Stimulated activated CD4-positive, alpha-beta T cell treated with anti-CD3 and anti-CD28 coated beads, TNF-alpha, amount 100 ng/mL, for 4 hours (primary cell): ENCODE results near the gene COL2A1.

ENCODE experiments used
- DNase-seq, 3 experiments: peaks; one replicate each; pipeline ENCODE4 v3.0.0-alpha.2; 2020; ENCODE audit warnings: low read depth in 3 of 3

COL2A1 gene

GRCh38 chr12:48004053-48004941 lies at the start of gene COL2A1:
TSS of gene COL2A1 (minus strand) at chr12:48004476. CDS start at chr12:48004321, 155 bp downstream.
- no peak for DNase-seq

GRCh38 chr12:48053883-48054282 lies 49.6 kb upstream of the COL2A1 start:
- DNase-seq = no peak

GRCh38 chr12:48053122-48053521 lies 48.8 kb upstream of the COL2A1 start:
- no peak for DNase-seq

- no peak for DNase-seq
Measured at GRCh38 chr12:48051681-48052080, 47.4 kb upstream of the COL2A1 start.

- DNase-seq = no peak
Measured at GRCh38 chr12:48050174-48050573, 45.9 kb upstream of the COL2A1 start.

- DNase-seq = no peak
Measured at GRCh38 chr12:48045965-48046518, 41.8 kb upstream of the COL2A1 start.

GRCh38 chr12:48045061-48045846 lies 41.0 kb upstream of the COL2A1 start:
- no peak for DNase-seq

GRCh38 chr12:48044396-48044795 lies 40.1 kb upstream of the COL2A1 start:
- DNase-seq = no peak

- no peak for DNase-seq
Measured at GRCh38 chr12:48043771-48044170, 39.5 kb upstream of the COL2A1 start.

- no peak for DNase-seq
Measured at GRCh38 chr12:48041591-48042423, 37.5 kb upstream of the COL2A1 start.

- no peak for DNase-seq
Measured at GRCh38 chr12:48040354-48040753, 36.1 kb upstream of the COL2A1 start.

GRCh38 chr12:48039151-48039550 lies 34.9 kb upstream of the COL2A1 start:
- DNase-seq = no peak

GRCh38 chr12:48038085-48038484 lies 33.8 kb upstream of the COL2A1 start:
- no peak for DNase-seq

GRCh38 chr12:48037267-48037915 lies 33.1 kb upstream of the COL2A1 start:
- DNase-seq = no peak

- DNase-seq = no peak
Measured at GRCh38 chr12:48036818-48037217, 32.5 kb upstream of the COL2A1 start.

- no peak for DNase-seq
Measured at GRCh38 chr12:48034835-48035805, 30.8 kb upstream of the COL2A1 start.

- no peak for DNase-seq
Measured at GRCh38 chr12:48033451-48033850, 29.2 kb upstream of the COL2A1 start.

GRCh38 chr12:48032597-48032996 lies 28.3 kb upstream of the COL2A1 start:
- DNase-seq = no peak

- DNase-seq = no peak
Measured at GRCh38 chr12:48031135-48031960, 27.1 kb upstream of the COL2A1 start.
